ENCODE measurements around the gene CEP20. TPM values are rescaled to one million over a fixed set of nuclear protein-coding genes. Genes with fewer than 3 reads are reported as not detected.
A peak's percentile ranks its signal among the peaks of the same experiment; 100 is the strongest.

CEP20 gene
- polyA plus RNA-seq, 1 of the 3 experiments (the other 2 are of a cell fraction), result 14.8 TPM

DNA sequence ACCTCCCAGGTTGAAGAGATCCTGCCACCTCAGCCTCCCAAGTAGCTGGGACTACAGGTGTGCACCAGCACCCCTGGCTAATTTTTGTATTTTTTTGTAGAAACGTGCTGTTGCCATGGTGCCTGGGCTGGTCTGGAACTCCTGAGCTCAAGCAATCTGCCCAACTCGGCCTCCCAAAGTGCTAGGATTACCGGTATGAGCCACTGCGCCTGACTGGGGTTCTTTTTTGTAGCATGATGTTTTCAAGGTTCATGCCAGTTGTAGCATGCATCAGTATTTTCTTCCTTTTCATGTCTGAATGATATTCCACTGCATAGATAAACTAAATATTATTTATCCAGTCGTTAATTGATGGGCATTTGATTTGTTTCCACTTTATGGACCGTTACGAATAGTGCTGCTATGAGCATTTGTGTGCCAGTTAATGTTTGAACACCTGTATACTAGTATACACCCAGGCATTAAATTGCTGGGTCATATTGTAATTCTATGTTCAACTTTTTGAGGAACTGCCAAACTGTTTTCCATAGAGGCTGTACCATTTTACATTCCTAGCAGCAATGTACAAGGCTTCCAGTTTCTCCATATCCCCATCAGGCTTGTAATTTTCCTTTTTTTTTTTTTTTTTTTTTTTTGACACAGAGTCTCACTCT lies 24.8 kb upstream of the CEP20 start (continued):
- TF ChIP-seq NRF1 (IDR thresholded peaks at IDR 0.05; ENCODE audit: low read depth, low read length) (no peak), FOXJ3 (CRISPR knock-in tag; IDR thresholded peaks at IDR 0.05) (no peak)

DNA sequence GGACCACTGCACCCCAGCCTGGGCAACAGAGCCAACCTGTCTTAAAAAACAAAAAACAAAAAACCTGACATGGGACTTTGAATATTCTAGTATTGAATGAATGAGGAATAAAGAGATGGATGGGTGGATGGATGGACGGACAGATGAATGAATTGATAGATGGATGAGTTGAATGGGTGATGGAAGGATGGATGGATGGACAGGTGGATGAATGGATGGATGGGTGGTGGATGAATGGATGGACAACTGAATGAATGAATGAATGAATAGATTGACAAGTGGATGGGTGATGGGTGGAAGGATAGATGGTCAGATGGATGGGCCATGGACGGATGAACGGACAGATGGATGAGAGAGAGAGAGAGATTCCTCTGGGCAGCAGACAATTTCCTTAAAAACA lies 22.8 kb upstream of the CEP20 start:
- ChIA-PET POLR2A (no interaction called here), CTCF (no interaction called here)
- Histone ChIP-seq H3K9me3 (no peaks in the 10 kb centered on the region), H3K27me3 (ENCODE audit: insufficient read depth) (no peaks in the 10 kb centered on the region), H2AFZ (ENCODE audit: low read depth) (no peak overlapping the region), H4K20me1 (ENCODE audit: insufficient read depth) (no peaks in the 10 kb centered on the region), H3K9ac (no peak overlapping the region), H3K4me1 (ENCODE audit: control insufficient read depth in 1 of 2, insufficient read depth in 2 of 2, low read depth in 1 of 2, low read length in 1 of 2) (no peaks in the 10 kb centered on the region), H3K79me2 (ENCODE audit: insufficient read depth) (no peaks in the 10 kb centered on the region), H3K27ac (ENCODE audit: low read depth in 2 of 2, low read length in 1 of 2) (no peak overlapping the region), H3F3A (replicated peaks; ENCODE audit: insufficient read depth) (no peaks in the 10 kb centered on the region), H3K9me2 (no peaks in the 10 kb centered on the region), H3K4me3 (ENCODE audit: low read depth in 2 of 2, low read length in 1 of 2) (no peak overlapping the region), H3K36me3 (replicated peaks in 1 of 2; ENCODE audit: control insufficient read depth in 1 of 2, insufficient read depth in 2 of 2, low read length in 1 of 2) (no peaks in the 10 kb centered on the region), H3K4me2 (no peak overlapping the region)
- 92% methylated on average over 3 of the region's 3 CpGs for WGBS (ENCODE audit: low lambda C conversion rate)
- no peak for DNase-seq
- TF ChIP-seq ELF1 (IDR thresholded peaks at IDR 0.05) (no peak), SIN3A (IDR thresholded peaks at IDR 0.05; ENCODE audit: borderline replicate concordance, low read depth, low read length) (no peak), TAF1 (IDR thresholded peaks at IDR 0.05; ENCODE audit: borderline replicate concordance, low read depth, low read length) (no peak), CHD2 (IDR thresholded peaks at IDR 0.05; ENCODE audit: low read length, partially characterized antibody) (no peak), TCF12 (IDR thresholded peaks at IDR 0.05) (no peak), FOXJ3 (CRISPR knock-in tag; IDR thresholded peaks at IDR 0.05) (no peak), RCOR1 (IDR thresholded peaks at IDR 0.05; ENCODE audit: low read length) (no peak), JUND (IDR thresholded peaks at IDR 0.05) (no peak), FOSL2 (IDR thresholded peaks at IDR 0.05; ENCODE audit: borderline replicate concordance, low read depth) (no peak)
- TF ChIP-seq, protein P1, sequence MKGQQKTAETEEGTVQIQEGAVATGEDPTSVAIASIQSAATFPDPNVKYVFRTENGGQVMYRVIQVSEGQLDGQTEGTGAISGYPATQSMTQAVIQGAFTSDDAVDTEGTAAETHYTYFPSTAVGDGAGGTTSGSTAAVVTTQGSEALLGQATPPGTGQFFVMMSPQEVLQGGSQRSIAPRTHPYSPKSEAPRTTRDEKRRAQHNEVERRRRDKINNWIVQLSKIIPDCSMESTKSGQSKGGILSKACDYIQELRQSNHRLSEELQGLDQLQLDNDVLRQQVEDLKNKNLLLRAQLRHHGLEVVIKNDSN (IDR thresholded peaks at IDR 0.05; ENCODE audit: borderline replicate concordance, low read depth), result no peak
- TF ChIP-seq, protein P2, sequence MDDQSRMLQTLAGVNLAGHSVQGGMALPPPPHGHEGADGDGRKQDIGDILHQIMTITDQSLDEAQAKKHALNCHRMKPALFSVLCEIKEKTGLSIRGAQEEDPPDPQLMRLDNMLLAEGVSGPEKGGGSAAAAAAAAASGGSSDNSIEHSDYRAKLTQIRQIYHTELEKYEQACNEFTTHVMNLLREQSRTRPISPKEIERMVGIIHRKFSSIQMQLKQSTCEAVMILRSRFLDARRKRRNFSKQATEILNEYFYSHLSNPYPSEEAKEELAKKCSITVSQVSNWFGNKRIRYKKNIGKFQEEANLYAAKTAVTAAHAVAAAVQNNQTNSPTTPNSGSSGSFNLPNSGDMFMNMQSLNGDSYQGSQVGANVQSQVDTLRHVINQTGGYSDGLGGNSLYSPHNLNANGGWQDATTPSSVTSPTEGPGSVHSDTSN (IDR thresholded peaks at IDR 0.05), result no peak

DNA sequence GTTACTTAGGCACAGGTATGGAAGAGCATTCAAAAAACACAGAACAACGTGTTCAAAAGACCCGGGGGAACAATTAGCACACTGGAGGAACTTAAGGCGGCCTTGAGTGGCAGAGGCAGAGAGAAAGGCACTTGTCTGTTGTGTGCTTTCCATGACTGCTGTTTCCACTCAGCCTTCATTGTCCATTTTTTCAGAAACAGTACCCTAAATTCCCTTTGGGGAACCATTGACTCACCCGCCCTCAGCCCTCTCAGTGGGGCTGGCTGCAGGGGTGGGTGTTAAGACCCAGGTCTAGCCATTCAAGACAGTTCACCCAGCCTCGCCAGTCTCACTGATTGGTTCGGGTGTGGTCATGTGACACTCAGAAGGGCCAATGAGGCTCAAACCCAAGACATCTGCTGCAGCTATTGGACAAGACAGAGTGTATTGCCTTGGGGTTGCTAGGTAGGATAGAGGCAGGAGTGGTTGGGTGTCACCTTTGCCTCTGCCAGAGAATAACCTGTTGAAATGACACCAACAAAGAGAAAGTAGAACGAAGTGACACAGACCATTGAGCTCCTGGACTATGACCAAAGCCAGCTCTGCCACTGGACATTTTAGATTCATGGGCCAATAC lies 19.6 kb upstream of the CEP20 start:
- peak; percentile 31 for DNase-seq
- ChIA-PET CTCF (no interaction called here), POLR2A (interaction anchor here (0.6 kb wide), 1 partner anchor 26 kb away, joined by 4 read pairs; no protein-coding TSS in a partner anchor)
- 63% methylated on average over 7 of the region's 7 CpGs for WGBS (ENCODE audit: low lambda C conversion rate)
- H3K79me2 ChIP-seq (ENCODE audit: insufficient read depth), result no peaks in the 10 kb centered on the region
- H2AFZ ChIP-seq (ENCODE audit: low read depth), result no peak overlapping the region
- H3K9ac ChIP-seq, result no peak overlapping the region
- H3K27me3 ChIP-seq (ENCODE audit: insufficient read depth), result no peaks in the 10 kb centered on the region
- H4K20me1 ChIP-seq (ENCODE audit: insufficient read depth), result no peaks in the 10 kb centered on the region
- no peak overlapping the region for H3K4me2 ChIP-seq
- no peaks in the 10 kb centered on the region for H3K4me1 ChIP-seq (ENCODE audit: control insufficient read depth in 1 of 2, insufficient read depth in 2 of 2, low read depth in 1 of 2, low read length in 1 of 2)
- no peaks in the 10 kb centered on the region for H3K36me3 ChIP-seq (replicated peaks in 1 of 2; ENCODE audit: control insufficient read depth in 1 of 2, insufficient read depth in 2 of 2, low read length in 1 of 2)
- H3K9me3 ChIP-seq, result no peaks in the 10 kb centered on the region
- H3K27ac ChIP-seq (ENCODE audit: low read depth in 2 of 2, low read length in 1 of 2), result no peak overlapping the region
- no peak overlapping the region for H3K4me3 ChIP-seq (ENCODE audit: low read depth in 2 of 2, low read length in 1 of 2)
- TF ChIP-seq, protein P3, sequence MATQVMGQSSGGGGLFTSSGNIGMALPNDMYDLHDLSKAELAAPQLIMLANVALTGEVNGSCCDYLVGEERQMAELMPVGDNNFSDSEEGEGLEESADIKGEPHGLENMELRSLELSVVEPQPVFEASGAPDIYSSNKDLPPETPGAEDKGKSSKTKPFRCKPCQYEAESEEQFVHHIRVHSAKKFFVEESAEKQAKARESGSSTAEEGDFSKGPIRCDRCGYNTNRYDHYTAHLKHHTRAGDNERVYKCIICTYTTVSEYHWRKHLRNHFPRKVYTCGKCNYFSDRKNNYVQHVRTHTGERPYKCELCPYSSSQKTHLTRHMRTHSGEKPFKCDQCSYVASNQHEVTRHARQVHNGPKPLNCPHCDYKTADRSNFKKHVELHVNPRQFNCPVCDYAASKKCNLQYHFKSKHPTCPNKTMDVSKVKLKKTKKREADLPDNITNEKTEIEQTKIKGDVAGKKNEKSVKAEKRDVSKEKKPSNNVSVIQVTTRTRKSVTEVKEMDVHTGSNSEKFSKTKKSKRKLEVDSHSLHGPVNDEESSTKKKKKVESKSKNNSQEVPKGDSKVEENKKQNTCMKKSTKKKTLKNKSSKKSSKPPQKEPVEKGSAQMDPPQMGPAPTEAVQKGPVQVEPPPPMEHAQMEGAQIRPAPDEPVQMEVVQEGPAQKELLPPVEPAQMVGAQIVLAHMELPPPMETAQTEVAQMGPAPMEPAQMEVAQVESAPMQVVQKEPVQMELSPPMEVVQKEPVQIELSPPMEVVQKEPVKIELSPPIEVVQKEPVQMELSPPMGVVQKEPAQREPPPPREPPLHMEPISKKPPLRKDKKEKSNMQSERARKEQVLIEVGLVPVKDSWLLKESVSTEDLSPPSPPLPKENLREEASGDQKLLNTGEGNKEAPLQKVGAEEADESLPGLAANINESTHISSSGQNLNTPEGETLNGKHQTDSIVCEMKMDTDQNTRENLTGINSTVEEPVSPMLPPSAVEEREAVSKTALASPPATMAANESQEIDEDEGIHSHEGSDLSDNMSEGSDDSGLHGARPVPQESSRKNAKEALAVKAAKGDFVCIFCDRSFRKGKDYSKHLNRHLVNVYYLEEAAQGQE (IDR thresholded peaks at IDR 0.05; ENCODE audit: low read depth, low read length), result no peak
- TF ChIP-seq RFX5 (IDR thresholded peaks at IDR 0.05; ENCODE audit: low read length), result peak; percentile 97
- TF ChIP-seq, protein P4, sequence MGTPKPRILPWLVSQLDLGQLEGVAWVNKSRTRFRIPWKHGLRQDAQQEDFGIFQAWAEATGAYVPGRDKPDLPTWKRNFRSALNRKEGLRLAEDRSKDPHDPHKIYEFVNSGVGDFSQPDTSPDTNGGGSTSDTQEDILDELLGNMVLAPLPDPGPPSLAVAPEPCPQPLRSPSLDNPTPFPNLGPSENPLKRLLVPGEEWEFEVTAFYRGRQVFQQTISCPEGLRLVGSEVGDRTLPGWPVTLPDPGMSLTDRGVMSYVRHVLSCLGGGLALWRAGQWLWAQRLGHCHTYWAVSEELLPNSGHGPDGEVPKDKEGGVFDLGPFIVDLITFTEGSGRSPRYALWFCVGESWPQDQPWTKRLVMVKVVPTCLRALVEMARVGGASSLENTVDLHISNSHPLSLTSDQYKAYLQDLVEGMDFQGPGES (IDR thresholded peaks at IDR 0.05; ENCODE audit: low read depth, low read length), result no peak
- TF ChIP-seq, protein P1 (IDR thresholded peaks at IDR 0.05; ENCODE audit: borderline replicate concordance, low read depth), result peak; percentile 83
- TF ChIP-seq TCF12 (IDR thresholded peaks at IDR 0.05), result no peak
- H3F3A ChIP-seq (replicated peaks; ENCODE audit: insufficient read depth), result no peaks in the 10 kb centered on the region
- H3K9me2 ChIP-seq, result no peaks in the 10 kb centered on the region
